GM18508 (cell line): Measurements from ENCODE around the gene COL23A1.

Experiments
- ATAC-seq: cut with Tn5 transposase; IDR thresholded peaks from one replicate; pipeline ENCODE4 v1.9.1; 2021; ENCODE audit warnings: moderate number of reproducible peaks; ENCODE audit not compliant: insufficient read depth, unreplicated experiment

The COL23A1 gene

GRCh38 chr5:178388386-178389025, 201.7 kb downstream of the COL23A1 start:
- ATAC-seq: no peak

DNA sequence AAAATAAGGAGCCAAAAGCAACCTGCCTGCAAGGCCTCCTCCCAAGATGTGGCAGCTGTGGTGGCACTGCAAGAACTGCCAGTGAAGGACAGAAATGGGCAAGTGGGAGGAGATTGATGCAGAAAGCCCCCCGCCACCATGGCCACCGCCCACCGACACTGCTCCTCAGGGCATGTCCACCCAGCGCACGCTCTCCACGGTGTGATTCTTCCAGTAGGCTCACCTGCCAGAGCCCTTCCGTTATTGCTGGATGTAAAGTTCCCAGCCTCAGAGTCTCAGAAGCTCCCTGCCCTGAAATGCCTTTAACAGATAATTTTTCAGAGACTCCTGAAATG, 202.4 kb downstream of the COL23A1 start:
- no peak for ATAC-seq

- ATAC-seq: no peak
Measured at GRCh38 chr5:178387061-178387855, 202.9 kb downstream of the COL23A1 start.

DNA sequence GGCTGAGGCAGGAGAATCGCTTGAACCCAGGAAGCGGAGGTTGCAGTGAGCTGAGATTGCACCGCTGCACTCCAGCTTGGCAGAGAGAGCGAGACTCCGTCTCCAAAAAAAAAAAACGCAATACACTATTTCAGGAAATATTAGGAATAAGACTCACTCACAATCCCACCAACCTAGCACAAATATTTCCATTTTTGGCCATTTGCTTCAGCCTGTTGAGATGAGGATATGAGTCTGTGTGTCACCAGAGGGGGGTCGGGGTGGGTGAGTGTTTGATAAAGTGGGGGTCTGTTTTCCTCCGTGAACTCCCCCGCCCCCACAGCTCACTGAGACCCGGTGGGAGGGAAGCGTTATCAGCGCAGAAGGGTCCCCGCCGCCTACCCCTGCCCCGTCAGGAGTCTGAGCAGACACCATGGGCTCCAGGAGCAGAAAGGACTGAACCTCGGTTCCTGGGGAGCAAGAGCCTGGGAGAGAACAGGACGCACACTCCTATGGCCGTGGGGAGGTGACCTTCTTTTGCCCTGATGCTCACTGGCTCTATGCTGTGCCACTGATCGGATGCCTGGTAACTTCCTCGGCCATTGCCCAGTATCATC, 203.8 kb downstream of the COL23A1 start:
- ATAC-seq: no peak

DNA sequence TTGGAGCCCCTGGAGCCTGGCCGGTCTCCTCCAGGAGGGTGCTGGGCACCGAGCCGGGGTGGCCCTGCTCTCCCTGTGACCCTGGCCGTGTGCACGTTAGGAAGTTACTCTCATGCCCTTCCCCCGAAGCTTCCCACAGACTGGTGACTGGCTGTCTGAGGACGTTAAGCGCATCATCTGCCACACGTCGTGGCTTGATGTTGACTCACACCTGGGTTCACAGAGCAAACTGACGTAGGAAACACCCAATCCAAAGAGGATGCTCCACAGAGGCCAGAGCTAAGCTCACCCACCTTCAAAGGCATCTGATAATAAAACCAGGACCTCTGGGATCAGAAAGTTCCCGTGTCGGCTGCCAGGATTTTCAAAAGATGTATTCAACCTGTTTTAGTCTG, 204.7 kb downstream of the COL23A1 start:
- no peak for ATAC-seq

DNA sequence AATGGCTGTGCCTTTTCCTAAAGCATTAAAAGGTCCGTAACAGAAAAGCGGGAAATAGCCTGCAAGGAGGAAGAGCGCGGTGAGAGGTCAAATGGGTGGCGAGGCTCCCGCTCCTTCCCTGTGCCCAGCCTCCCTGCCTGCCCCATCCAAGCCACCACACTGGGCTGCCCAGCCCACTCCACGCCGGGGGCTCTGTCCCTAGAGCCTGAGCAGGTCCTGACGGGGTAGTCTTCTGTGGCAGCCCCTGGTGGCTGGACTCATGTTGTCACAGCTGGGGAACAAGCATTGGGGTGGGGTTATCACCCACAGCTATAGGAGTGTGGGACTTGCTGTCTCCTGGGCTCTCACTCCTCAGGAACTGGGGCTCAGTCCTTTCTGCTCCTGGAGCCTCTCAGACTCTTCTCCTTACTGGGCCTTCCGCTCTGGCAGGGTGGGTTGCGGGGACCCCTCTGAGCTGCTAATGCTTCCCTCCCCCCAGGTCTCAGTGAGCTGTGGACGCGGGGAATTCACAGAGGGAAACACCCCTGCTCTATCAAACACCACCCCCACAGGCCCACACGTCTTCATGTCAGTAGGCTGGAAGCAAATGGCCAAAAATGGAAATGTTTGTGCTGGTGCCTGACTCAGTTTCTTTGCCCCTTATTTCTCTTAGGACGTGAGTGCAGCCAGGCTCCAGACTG, 205.2 kb downstream of the COL23A1 start:
- no peak for ATAC-seq

- no peak for ATAC-seq
Measured at GRCh38 chr5:178383919-178384815, 206.0 kb downstream of the COL23A1 start.

DNA sequence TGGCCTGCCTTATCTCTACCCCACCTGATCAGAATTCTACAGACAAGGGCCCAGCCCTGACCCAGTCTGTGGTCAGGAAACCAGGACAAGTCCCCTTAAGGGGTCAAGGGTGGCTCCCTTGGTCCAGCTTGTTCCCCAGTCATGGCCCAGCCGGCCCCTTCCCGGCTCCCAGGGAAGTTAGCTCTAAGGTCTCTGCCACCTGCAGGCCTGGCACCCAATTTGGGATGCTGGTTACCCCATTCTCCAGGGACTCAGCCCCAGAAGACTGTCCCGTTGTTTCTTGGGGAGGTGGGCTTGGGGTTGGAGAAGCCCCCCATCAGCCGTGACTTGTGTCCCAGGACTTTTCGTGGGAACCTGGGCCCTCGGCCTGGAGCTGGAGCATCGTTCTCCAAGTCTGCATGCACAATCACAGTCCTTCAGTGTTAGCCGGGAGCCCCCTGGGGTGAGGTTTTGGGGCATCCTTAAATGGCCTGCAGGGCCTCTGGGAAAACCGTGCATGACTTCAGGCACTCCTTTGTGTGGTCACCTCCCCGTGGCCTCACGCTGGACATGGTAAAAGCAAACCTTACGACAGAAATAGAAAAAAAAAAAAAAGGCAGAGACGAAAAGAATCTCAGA, 206.8 kb downstream of the COL23A1 start:
- ATAC-seq: no peak

DNA sequence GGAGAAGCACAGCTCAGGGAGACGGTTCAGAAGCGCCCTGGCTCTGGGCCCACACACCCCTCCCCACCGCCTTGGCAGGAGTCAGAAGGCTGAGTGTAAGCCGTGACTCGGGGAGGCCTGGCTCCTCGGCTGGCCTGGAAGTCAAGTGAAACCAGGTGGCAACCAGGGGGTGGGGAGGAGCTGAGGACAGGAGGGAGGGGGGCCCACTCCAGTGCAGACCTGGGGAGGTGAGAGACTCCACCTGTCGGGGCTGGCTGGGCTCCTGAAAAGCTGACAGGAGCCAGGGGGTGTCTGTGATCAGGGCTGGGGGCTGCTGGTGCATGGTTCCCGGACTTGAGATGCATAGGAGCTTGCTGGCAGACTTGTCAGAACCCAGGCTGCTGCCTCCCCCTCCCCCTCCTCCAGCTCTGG, 207.4 kb downstream of the COL23A1 start:
- ATAC-seq: no peak

GRCh38 chr5:178381921-178382695, 208.1 kb downstream of the COL23A1 start:
- no peak for ATAC-seq

DNA sequence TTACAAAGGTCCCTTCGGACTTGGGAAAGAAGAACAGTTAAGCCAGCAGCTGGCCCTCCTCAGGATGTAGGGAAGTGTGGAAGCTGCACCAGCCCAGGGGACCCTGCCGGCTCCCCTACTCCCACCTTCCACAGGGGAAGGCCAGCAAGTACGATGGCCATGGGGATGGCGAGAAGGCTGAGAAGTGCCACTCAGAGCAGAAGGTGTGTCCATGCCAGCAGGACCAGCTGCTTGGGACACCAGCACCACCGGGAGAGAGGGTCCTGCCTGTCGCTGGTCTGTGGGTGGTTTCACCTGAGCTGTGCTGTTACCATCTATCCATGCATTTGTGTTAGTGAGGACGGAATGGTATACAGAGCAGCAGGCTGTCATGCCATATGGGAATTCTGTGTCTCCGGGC, 209.0 kb downstream of the COL23A1 start:
- no peak for ATAC-seq

DNA sequence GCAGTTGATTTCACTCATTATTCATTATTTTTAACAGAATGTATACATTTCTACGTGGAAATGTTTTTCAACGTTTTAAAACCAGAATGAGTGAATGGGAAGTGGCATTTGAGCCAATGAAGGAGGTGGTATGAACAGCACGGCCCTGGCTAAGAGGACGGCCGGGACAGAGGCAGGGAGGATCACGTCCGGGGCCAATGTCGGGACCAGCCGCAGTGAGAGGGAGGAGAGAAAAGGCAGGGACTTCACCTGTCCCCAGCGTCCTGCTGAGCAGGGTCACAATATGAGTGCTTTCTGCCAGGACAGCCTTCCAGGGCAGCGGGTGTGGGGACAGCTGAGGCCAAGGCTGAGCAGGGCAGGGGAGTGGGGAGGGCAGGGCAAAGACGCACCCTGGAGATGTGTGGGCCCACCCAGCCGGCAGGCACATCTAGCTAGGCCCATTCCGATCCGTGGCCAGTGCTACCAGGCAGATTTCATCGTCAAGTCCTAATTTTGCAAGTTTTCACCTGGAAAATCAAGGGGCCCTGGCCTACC, 209.6 kb downstream of the COL23A1 start:
- no peak for ATAC-seq

DNA sequence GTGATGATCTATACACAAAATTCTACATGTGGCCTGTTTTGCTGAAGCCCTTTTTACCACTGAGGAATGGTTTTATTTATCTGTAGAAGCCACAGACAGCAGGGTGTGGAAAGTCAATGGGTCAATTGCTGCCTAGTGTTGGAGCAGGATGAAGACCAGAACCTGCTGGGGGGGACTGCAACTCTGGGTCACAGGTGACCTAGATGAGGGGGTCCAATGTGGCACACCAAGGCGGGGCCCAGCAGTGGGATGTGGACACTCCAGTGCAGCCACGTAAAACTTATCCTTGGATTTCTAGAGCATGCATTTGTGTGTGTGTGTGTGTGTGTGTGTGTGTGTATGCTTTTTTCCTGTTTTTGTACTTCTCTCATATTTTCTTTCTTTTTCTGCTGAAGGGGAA, 210.1 kb downstream of the COL23A1 start:
- no peak for ATAC-seq

GRCh38 chr5:178378527-178379484, 211.4 kb downstream of the COL23A1 start:
- no peak for ATAC-seq

GRCh38 chr5:178377583-178378270, 212.5 kb downstream of the COL23A1 start:
- ATAC-seq: no peak

- ATAC-seq: no peak
Measured at GRCh38 chr5:178376921-178377582, 213.1 kb downstream of the COL23A1 start.

DNA sequence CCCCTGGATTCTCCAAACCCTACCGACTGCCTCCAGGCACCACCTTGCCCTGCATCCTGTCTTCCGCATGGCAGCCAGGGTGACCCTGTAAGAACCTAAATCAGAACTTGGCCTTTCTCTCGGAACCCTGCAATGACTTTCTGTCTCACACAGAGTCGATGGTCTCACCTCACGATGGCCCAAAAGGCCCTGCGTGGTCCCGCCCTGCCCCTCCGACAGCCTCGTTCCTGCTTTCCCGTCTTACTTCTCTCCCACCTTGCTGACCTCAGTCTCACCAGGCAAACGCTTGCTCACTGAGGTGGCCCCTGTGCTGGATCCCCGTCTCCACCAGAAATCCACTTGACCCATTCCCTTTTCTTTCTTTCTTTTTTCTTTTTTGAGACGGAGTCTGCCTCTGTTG, 214.8 kb downstream of the COL23A1 start:
- ATAC-seq: no peak
